GM23248 (cell line): ENCODE data around the gene PDCD7.

Experiments used
- EZH2 ChIP-seq: fragments of 200-600 bp; sonication (generic); IDR thresholded peaks from 2 replicates; pipeline ENCODE4 v1.6.1; 2018; ENCODE audit warnings: antibody characterized with exemption, mild to moderate bottlenecking; ENCODE audit not compliant: insufficient read depth, poor library complexity, severe bottlenecking
- EZH2phosphoT487 ChIP-seq: fragments of 200-600 bp; sonication (generic); IDR thresholded peaks from 2 replicates; pipeline ENCODE4 v1.6.1; 2018; ENCODE audit warnings: antibody characterized with exemption, moderate library complexity, mild to moderate bottlenecking, low read depth; ENCODE audit not compliant: insufficient read depth

DNA sequence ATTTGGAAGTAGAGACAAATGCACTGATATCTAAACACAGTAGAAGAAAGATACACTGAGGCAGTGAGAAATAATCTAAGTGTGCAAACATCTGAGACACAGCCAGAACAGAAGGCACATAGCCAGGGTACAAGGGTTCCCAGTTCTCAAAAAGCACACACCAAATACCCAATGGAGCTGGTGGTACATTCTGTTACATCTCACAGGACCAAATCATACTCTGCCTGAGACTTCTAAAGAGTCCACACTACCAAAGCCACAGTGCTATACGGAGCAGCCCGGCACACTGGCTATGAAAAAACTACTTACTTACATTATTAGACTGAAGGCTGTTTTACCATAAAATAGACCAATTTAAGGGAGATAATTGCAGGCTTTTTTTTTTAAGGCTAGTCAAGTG is 32.3 kb upstream of the PDCD7 start:
- TF ChIP-seq EZH2phosphoT487 (no peak), EZH2 (no peak)
